ENCODE measurements around the gene SERPINC1. TPM values are rescaled to one million over a fixed set of nuclear protein-coding genes. Genes with fewer than 3 reads are reported as not detected.

SERPINC1 gene
- total and polyA plus RNA-seq, 9 donors, result 0.37 to 1.6 (median 0.76) TPM; not detected in 5

DNA sequence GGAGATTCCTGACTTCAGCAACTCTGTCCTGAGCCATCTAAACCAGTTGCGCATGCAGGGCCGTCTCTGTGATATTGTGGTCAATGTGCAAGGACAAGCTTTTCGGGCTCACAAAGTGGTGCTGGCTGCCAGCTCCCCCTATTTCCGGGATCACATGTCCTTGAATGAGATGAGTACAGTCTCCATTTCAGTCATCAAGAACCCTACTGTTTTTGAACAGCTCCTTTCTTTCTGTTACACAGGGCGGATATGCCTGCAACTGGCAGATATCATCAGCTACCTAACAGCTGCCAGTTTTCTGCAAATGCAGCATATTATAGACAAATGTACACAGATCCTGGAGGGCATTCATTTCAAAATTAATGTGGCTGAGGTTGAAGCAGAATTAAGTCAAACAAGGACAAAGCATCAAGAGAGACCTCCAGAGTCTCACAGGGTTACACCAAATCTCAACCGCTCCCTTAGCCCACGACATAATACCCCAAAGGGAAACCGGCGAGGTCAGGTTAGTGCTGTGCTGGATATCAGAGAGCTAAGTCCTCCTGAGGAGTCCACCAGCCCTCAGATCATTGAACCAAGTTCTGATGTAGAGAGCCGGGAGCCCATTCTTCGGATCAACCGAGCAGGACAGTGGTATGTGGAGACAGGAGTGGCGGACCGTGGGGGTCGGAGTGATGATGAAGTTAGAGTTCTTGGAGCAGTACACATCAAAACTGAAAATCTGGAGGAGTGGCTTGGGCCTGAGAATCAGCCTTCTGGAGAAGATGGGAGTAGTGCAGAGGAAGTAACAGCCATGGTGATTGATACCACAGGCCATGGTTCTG is 46.7 kb downstream of the SERPINC1 start:
- Histone ChIP-seq H3K9me3 (no peaks in the 10 kb centered on the region), H3K4me3 (no peak overlapping the region), H3K36me3 (no peaks in the 10 kb centered on the region), H3K4me1 (ENCODE audit: insufficient read depth) (peaks cover 8% of the 10 kb centered on the region), H3K27ac (no peak overlapping the region), H3K27me3 (no peaks in the 10 kb centered on the region)
- WGBS, 3 donors, result 73 to 74% (median 73%) methylated on average over 15 of the region's 15 CpGs
- DNase-seq, result peak in 2 of 5 donors; percentile 19 to 35
- no peak for TF ChIP-seq CTCF (IDR thresholded peaks at IDR 0.05)
- no peak for TF ChIP-seq POLR2A (IDR thresholded peaks at IDR 0.05)
- no peak for TF ChIP-seq EP300 (IDR thresholded peaks at IDR 0.05)
- intact Hi-C loops (cut with DNase I), result no loop called here

DNA sequence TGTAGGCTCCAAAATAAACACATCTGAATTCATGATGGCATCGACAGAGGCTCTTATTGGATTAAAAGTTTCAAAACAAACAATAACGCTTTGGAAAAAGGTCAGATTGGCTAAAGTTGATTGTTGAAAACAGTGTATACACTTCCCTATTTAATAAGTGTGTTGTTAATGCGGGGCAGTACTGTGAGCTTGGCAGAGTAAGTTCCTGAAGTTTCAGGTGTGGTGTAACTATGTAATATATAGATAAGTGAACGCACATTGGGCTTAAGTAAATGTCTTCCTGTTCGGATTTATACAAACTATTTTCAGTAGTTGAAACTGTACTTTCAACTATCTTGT is 48.1 kb downstream of the SERPINC1 start:
- TF ChIP-seq EP300 (IDR thresholded peaks at IDR 0.05) (no peak), POLR2A (IDR thresholded peaks at IDR 0.05) (no peak), CTCF (IDR thresholded peaks at IDR 0.05) (no peak)
- no peaks in the 10 kb centered on the region for H3K27me3 ChIP-seq
- H3K4me3 ChIP-seq, result peak overlapping the region; percentile 98
- H3K27ac ChIP-seq, result peak overlapping the region; percentile 93 to 97
- intact Hi-C loops (cut with DNase I), result loop anchor here in 1 of 4 donors (5.0 kb wide), 1 partner anchor 392 kb away; the partner anchor contains the start of gene PRDX6
- no peaks in the 10 kb centered on the region for H3K36me3 ChIP-seq
- H3K4me1 ChIP-seq (ENCODE audit: insufficient read depth), result peaks cover 8% of the 10 kb centered on the region
- no peaks in the 10 kb centered on the region for H3K9me3 ChIP-seq
- DNase-seq, result no peak
- 4 to 5% (median 5%) methylated on average over 5 of the region's 5 CpGs for WGBS, 3 donors

GRCh38 chr1:173868266-173869020 is 48.7 kb downstream of the SERPINC1 start, which contains the start of gene ZBTB37:
ZBTB37 (plus strand) TSS chr1:173868380; CDS start chr1:173870226, 1,846 bp downstream.
- Histone ChIP-seq H3K4me1 (ENCODE audit: insufficient read depth) (peaks cover 8% of the 10 kb centered on the region), H3K36me3 (no peaks in the 10 kb centered on the region), H3K9me3 (no peaks in the 10 kb centered on the region), H3K27me3 (no peaks in the 10 kb centered on the region), H3K27ac (peak within 1 kb of the TSS; percentile 93 to 97), H3K4me3 (peak within 1 kb of the TSS; percentile 98)
- WGBS, 3 donors, result 1% methylated on average over 44 to 53 of the region's 53 CpGs
- DNase-seq, result peak in 3 of 5 donors; percentile 81 to 91 (median 91)
- no peak for TF ChIP-seq EP300 (IDR thresholded peaks at IDR 0.05)
- no peak for TF ChIP-seq POLR2A (IDR thresholded peaks at IDR 0.05)
- no peak for TF ChIP-seq CTCF (IDR thresholded peaks at IDR 0.05)
- intact Hi-C loops (cut with DNase I), result loop anchor here in 1 of 4 donors (5.0 kb wide), 1 partner anchor 391 kb away; the partner anchor contains the start of gene PRDX6

DNA sequence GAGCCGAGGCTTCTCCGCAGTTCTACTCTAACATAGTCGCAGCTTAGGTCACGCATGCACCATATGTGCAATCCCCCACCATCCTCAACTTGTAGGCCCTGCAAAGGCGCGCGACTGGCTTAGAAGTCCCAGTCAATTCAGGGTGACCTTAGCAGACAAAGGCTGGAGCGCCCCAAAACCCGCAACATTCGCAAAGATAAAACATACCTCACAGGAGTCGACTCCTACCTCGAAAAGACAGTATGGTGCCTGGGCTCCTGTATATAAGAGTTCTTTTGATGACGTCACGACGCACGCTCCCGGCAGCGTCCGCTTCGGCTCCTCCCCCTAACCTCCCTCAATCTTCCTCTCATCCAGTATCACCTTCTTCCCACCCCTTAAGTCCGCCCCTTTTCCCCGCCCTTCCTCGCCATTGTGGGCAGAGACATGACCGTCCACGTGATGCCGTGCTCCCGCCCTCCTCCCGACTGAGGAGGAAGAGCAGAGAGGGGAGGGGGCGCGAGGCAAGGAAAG is 49.3 kb downstream of the SERPINC1 start, which contains the start of gene GAS5:
GAS5 (minus strand) TSS at position 237 of the 513 bp plus-strand sequence.
- Histone ChIP-seq H3K27ac (peak within 1 kb of the TSS; percentile 93 to 97), H3K36me3 (no peaks in the 10 kb centered on the region), H3K27me3 (no peaks in the 10 kb centered on the region), H3K9me3 (no peaks in the 10 kb centered on the region), H3K4me3 (peak within 1 kb of the TSS; percentile 98), H3K4me1 (ENCODE audit: insufficient read depth) (peaks cover 8% of the 10 kb centered on the region)
- TF ChIP-seq CTCF (IDR thresholded peaks at IDR 0.05) (peak in 1 of 3 donors; percentile 11), POLR2A (IDR thresholded peaks at IDR 0.05) (peak; percentile 92), EP300 (IDR thresholded peaks at IDR 0.05) (peak; percentile 35)
- 0 to 1% (median 1%) methylated on average over 28 to 30 of the region's 30 CpGs for WGBS, 3 donors
- DNase-seq, result peak; percentile 99 to 100 (median 100)
- intact Hi-C loops (cut with DNase I), result loop anchor here in 1 of 4 donors (5.0 kb wide), 1 partner anchor 391 kb away; the partner anchor contains the start of gene PRDX6

All from ovary (tissue), 9 donors.